Measurements from ENCODE around the gene ME3.

ME3 gene

GRCh38 chr11:86715611-86716010 is 43.2 kb upstream of the ME3 start:
- Histone ChIP-seq H3K36me3 (ENCODE audit: insufficient read depth, insufficient read length, low read length) (no peaks in the 10 kb centered on the region), H3K27me3 (ENCODE audit: insufficient read depth, insufficient read length) (no peaks in the 10 kb centered on the region), H3K9ac (ENCODE audit: insufficient read length, low read depth) (no peak overlapping the region), H3K4me1 (ENCODE audit: insufficient read depth, insufficient read length) (no peaks in the 10 kb centered on the region), H3K9me3 (ENCODE audit: insufficient read depth, low read length) (no peaks in the 10 kb centered on the region), H3K4me3 (ENCODE audit: insufficient read length, low read depth) (no peak overlapping the region)
- no peak for DNase-seq (ENCODE audit: low read depth, low spot score)
- TF ChIP-seq SUZ12 (IDR thresholded peaks at IDR 0.05; ENCODE audit: extremely low read depth, insufficient read depth, insufficient read length) (no peak), YY1 (IDR thresholded peaks at IDR 0.05; ENCODE audit: insufficient read depth, insufficient read length) (no peak), ZNF274 (IDR thresholded peaks at IDR 0.05; ENCODE audit: low read depth, low read length) (no peak)

DNA sequence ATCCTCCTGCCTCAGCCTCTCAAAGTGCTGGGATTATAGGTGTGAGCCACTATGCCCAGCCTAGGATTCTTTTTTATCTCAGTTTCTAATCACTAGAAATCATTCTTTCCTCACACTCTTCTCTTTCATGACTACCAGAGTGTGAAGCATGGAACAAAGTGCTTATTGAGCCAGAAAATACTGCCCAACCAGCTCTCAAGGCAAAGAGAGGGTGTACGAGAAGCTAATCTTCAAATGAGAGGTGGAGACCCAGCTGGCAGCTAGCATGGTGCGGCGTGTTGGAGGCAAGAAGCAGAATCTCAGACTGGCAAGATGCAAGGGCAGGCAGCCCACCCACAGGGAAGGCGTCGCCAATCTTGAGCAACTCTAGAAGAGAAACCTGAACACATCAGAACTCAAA is 41.1 kb upstream of the ME3 start:
- no peak for TF ChIP-seq ZNF274 (IDR thresholded peaks at IDR 0.05; ENCODE audit: low read depth, low read length)
- TF ChIP-seq YY1 (IDR thresholded peaks at IDR 0.05; ENCODE audit: insufficient read depth, insufficient read length) = no peak
- TF ChIP-seq SUZ12 (IDR thresholded peaks at IDR 0.05; ENCODE audit: extremely low read depth, insufficient read depth, insufficient read length) = no peak
- no peaks in the 10 kb centered on the region for H3K4me1 ChIP-seq (ENCODE audit: insufficient read depth, insufficient read length)
- no peaks in the 10 kb centered on the region for H3K27me3 ChIP-seq (ENCODE audit: insufficient read depth, insufficient read length)
- no peaks in the 10 kb centered on the region for H3K9me3 ChIP-seq (ENCODE audit: insufficient read depth, low read length)
- no peak overlapping the region for H3K4me3 ChIP-seq (ENCODE audit: insufficient read length, low read depth)
- DNase-seq (ENCODE audit: low read depth, low spot score) = no peak
- no peaks in the 10 kb centered on the region for H3K36me3 ChIP-seq (ENCODE audit: insufficient read depth, insufficient read length, low read length)
- no peak overlapping the region for H3K9ac ChIP-seq (ENCODE audit: insufficient read length, low read depth)

DNA sequence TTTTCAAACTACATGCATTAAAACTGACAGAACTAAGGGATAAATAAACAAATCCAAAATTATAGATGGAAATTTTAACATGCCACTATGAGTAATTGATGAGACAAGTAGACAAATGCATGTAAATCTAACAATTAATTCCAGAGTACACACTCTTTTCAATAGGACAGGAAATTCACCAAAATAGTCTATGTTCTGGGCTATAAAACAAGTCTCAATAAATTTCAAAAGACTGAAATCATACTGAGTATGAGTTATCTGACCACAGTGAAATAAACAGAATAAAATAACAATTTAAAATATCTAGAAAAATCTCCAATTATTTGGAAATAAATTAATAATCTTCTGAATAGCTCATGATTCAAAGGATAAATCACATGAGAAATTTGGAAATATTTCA is 38.5 kb upstream of the ME3 start:
- Histone ChIP-seq H3K36me3 (ENCODE audit: insufficient read depth, insufficient read length, low read length) (no peaks in the 10 kb centered on the region), H3K4me3 (ENCODE audit: insufficient read length, low read depth) (no peak overlapping the region), H3K9ac (ENCODE audit: insufficient read length, low read depth) (no peak overlapping the region), H3K4me1 (ENCODE audit: insufficient read depth, insufficient read length) (no peaks in the 10 kb centered on the region), H3K27me3 (ENCODE audit: insufficient read depth, insufficient read length) (no peaks in the 10 kb centered on the region), H3K9me3 (ENCODE audit: insufficient read depth, low read length) (no peaks in the 10 kb centered on the region)
- TF ChIP-seq ZNF274 (IDR thresholded peaks at IDR 0.05; ENCODE audit: low read depth, low read length) (no peak), YY1 (IDR thresholded peaks at IDR 0.05; ENCODE audit: insufficient read depth, insufficient read length) (no peak), SUZ12 (IDR thresholded peaks at IDR 0.05; ENCODE audit: extremely low read depth, insufficient read depth, insufficient read length) (no peak)
- no peak for DNase-seq (ENCODE audit: low read depth, low spot score)

DNA sequence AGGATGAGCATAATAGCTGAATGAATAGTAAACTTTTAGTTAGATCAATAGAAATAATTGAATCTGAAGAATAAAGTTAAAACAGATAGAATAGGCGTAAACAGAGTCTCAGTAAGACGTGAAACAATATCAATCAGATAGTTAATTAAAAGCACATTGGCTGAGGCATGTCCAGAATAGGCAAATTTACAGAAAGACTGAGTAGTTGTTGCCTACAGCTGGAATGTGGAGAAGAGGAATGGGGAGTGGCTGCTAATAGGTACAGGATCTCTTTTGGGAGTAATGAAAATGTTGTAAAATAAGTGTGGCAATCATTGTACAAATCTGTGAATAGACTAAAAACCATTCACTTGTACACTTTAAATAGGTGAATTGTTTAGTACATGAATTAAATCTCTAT is 36.3 kb upstream of the ME3 start:
- TF ChIP-seq ZNF274 (IDR thresholded peaks at IDR 0.05; ENCODE audit: low read depth, low read length) = no peak
- no peak for TF ChIP-seq SUZ12 (IDR thresholded peaks at IDR 0.05; ENCODE audit: extremely low read depth, insufficient read depth, insufficient read length)
- no peak for TF ChIP-seq YY1 (IDR thresholded peaks at IDR 0.05; ENCODE audit: insufficient read depth, insufficient read length)
- DNase-seq (ENCODE audit: low read depth, low spot score) = no peak
- no peak overlapping the region for H3K9ac ChIP-seq (ENCODE audit: insufficient read length, low read depth)
- H3K4me1 ChIP-seq (ENCODE audit: insufficient read depth, insufficient read length) = no peaks in the 10 kb centered on the region
- no peaks in the 10 kb centered on the region for H3K9me3 ChIP-seq (ENCODE audit: insufficient read depth, low read length)
- H3K27me3 ChIP-seq (ENCODE audit: insufficient read depth, insufficient read length) = no peaks in the 10 kb centered on the region
- no peaks in the 10 kb centered on the region for H3K36me3 ChIP-seq (ENCODE audit: insufficient read depth, insufficient read length, low read length)
- no peak overlapping the region for H3K4me3 ChIP-seq (ENCODE audit: insufficient read length, low read depth)

DNA sequence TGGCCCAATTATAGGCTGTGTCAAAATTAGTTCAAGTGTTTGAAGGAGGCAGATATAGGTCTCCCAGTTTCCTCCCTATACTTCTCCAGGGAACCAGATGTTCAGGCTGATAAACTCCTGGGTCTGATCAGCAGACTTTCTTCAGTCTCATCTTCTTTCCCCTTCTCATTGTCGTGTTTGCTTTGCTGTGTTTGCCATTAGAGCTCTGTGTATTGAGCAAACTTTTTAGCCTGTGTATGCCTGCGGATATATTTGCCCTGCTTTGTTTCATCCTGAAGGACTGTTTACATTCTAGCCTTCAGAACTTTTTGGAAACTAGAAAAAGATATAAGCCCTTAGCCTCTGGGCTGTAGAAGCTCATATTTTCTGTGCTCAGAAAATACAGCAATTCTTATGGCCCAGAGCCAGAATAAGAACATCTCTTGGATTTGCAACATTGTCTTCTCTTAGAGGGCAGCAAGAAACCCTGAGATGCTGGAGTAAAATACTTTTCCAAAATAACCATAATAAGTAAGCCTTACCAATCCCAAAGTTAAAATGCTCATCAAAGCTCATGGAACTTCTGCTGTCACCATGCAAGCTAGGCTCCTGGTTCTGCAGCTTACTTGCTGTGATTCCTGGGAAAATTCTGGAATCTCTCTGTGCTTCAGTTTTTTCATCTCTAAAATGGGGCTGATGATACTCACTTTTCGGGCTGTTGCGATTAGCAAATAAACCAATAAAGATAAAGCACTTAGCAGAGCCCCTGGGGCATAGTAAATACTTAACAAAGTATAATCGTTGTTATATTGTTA is 34.1 kb upstream of the ME3 start:
- no peaks in the 10 kb centered on the region for H3K4me1 ChIP-seq (ENCODE audit: insufficient read depth, insufficient read length)
- TF ChIP-seq ZNF274 (IDR thresholded peaks at IDR 0.05; ENCODE audit: low read depth, low read length) = no peak
- no peak for TF ChIP-seq SUZ12 (IDR thresholded peaks at IDR 0.05; ENCODE audit: extremely low read depth, insufficient read depth, insufficient read length)
- TF ChIP-seq YY1 (IDR thresholded peaks at IDR 0.05; ENCODE audit: insufficient read depth, insufficient read length) = no peak
- H3K27me3 ChIP-seq (ENCODE audit: insufficient read depth, insufficient read length) = no peaks in the 10 kb centered on the region
- no peak overlapping the region for H3K4me3 ChIP-seq (ENCODE audit: insufficient read length, low read depth)
- H3K9me3 ChIP-seq (ENCODE audit: insufficient read depth, low read length) = no peaks in the 10 kb centered on the region
- H3K9ac ChIP-seq (ENCODE audit: insufficient read length, low read depth) = no peak overlapping the region
- no peak for DNase-seq (ENCODE audit: low read depth, low spot score)
- H3K36me3 ChIP-seq (ENCODE audit: insufficient read depth, insufficient read length, low read length) = no peaks in the 10 kb centered on the region

DNA sequence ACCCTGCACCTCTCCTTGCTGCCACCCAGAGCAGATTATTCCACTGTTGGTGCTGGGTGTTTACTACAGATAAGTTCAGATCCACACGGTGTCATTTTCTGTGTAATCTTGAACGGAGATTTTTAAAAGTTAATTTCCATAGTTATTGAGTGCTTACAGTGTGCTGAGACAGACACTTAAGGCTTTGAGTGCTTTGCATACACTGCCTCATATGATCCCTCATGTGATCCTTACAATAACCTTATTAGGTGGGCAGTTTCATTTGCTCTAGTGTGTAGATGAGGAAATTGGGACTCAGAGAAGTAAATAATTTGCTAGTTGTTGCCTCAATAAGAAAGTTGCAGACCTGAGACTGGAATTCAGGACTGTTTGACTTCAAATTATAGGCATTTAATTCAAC is 32.3 kb upstream of the ME3 start:
- no peak for DNase-seq (ENCODE audit: low read depth, low spot score)
- no peaks in the 10 kb centered on the region for H3K27me3 ChIP-seq (ENCODE audit: insufficient read depth, insufficient read length)
- no peak overlapping the region for H3K4me3 ChIP-seq (ENCODE audit: insufficient read length, low read depth)
- H3K9ac ChIP-seq (ENCODE audit: insufficient read length, low read depth) = no peak overlapping the region
- no peaks in the 10 kb centered on the region for H3K4me1 ChIP-seq (ENCODE audit: insufficient read depth, insufficient read length)
- no peaks in the 10 kb centered on the region for H3K36me3 ChIP-seq (ENCODE audit: insufficient read depth, insufficient read length, low read length)
- no peaks in the 10 kb centered on the region for H3K9me3 ChIP-seq (ENCODE audit: insufficient read depth, low read length)
- TF ChIP-seq ZNF274 (IDR thresholded peaks at IDR 0.05; ENCODE audit: low read depth, low read length) = no peak

GRCh38 chr11:86703987-86704386 is 31.6 kb upstream of the ME3 start:
- no peak for DNase-seq (ENCODE audit: low read depth, low spot score)
- no peak for TF ChIP-seq SUZ12 (IDR thresholded peaks at IDR 0.05; ENCODE audit: extremely low read depth, insufficient read depth, insufficient read length)
- no peak for TF ChIP-seq YY1 (IDR thresholded peaks at IDR 0.05; ENCODE audit: insufficient read depth, insufficient read length)
- no peak for TF ChIP-seq ZNF274 (IDR thresholded peaks at IDR 0.05; ENCODE audit: low read depth, low read length)

More at GRCh38 chr11:86703987-86704386, 31.6 kb upstream of the ME3 start:
- H3K4me1 ChIP-seq (ENCODE audit: insufficient read depth, insufficient read length) = no peaks in the 10 kb centered on the region
- H3K27me3 ChIP-seq (ENCODE audit: insufficient read depth, insufficient read length) = no peaks in the 10 kb centered on the region
- H3K9me3 ChIP-seq (ENCODE audit: insufficient read depth, low read length) = no peaks in the 10 kb centered on the region
- no peak overlapping the region for H3K4me3 ChIP-seq (ENCODE audit: insufficient read length, low read depth)
- no peak overlapping the region for H3K9ac ChIP-seq (ENCODE audit: insufficient read length, low read depth)
- H3K36me3 ChIP-seq (ENCODE audit: insufficient read depth, insufficient read length, low read length) = no peaks in the 10 kb centered on the region
